Suprapubic skin (tissue), 4 donors: Measurements from ENCODE around the gene GGNBP2.

ENCODE experiments used
- EP300 ChIP-seq: sonication (generic); formaldehyde crosslinking; IDR thresholded peaks from one replicate; pipeline ENCODE4 v1.6.1; 2017; ENCODE audit warnings: antibody characterized with exemption
- POLR2A ChIP-seq, 2 donors: fragments of 450-650 bp; IDR thresholded peaks; one replicate each; pipeline ENCODE4 v1.6.1; 2017; ENCODE audit warnings: antibody characterized with exemption in 2 of 2, mild to moderate bottlenecking in 2 of 2, moderate library complexity in 2 of 2
- POLR2AphosphoS5 ChIP-seq, 3 donors: sonication (generic); formaldehyde crosslinking; IDR thresholded peaks; one replicate each; pipeline ENCODE4 v1.6.1; 2017; ENCODE audit warnings: antibody characterized with exemption in 3 of 3
- TF ChIP-seq, protein P1 (sequence below), 2 donors: fragments of 200-600 bp in 1 of 2; fragments of 450-650 bp in 1 of 2; sonication (generic) in 1 of 2; IDR thresholded peaks; one replicate each; pipeline ENCODE4 v1.5.1; 2016 to 2019; ENCODE audit warnings: antibody characterized with exemption in 2 of 2, mild to moderate bottlenecking in 1 of 2, moderate library complexity in 1 of 2

DNA sequence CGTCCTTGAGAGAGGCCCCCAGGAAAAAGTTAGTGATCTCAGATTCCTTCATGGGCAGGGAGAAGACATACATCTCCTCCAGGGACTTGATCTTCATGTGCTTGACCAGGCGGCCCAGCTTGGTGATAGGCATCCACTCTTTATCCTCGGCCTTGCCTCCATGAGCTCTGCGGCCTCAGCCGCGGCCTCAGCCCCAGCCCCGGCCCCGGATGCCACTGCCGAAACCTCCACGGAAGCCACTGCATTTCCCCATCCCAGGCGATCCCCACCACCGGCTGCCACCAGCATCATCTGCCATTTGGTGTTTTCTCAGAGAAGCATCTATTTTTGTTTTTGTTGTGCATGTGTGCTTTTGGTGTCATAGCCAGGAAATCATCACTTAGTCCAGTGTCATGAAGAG, 30.3 kb downstream of the GGNBP2 start:
- TF ChIP-seq, protein P1, sequence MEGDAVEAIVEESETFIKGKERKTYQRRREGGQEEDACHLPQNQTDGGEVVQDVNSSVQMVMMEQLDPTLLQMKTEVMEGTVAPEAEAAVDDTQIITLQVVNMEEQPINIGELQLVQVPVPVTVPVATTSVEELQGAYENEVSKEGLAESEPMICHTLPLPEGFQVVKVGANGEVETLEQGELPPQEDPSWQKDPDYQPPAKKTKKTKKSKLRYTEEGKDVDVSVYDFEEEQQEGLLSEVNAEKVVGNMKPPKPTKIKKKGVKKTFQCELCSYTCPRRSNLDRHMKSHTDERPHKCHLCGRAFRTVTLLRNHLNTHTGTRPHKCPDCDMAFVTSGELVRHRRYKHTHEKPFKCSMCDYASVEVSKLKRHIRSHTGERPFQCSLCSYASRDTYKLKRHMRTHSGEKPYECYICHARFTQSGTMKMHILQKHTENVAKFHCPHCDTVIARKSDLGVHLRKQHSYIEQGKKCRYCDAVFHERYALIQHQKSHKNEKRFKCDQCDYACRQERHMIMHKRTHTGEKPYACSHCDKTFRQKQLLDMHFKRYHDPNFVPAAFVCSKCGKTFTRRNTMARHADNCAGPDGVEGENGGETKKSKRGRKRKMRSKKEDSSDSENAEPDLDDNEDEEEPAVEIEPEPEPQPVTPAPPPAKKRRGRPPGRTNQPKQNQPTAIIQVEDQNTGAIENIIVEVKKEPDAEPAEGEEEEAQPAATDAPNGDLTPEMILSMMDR (IDR thresholded peaks at IDR 0.05), result no peak
- no peak for TF ChIP-seq POLR2AphosphoS5 (IDR thresholded peaks at IDR 0.05)
- no peak for TF ChIP-seq POLR2A (IDR thresholded peaks at IDR 0.05)
- no peak for TF ChIP-seq EP300
